Omental fat pad (tissue), 4 donors: Measurements from ENCODE around the gene MANEAL. TPM values are rescaled to one million over a fixed set of nuclear protein-coding genes. Genes with fewer than 3 reads are reported as not detected.

ENCODE experiments used
- ATAC-seq: fragments of 150-250 bp; one replicate; pipeline ENCODE4 v1.9.1; 2016; ENCODE audit warnings: mild to moderate bottlenecking, moderate library complexity; ENCODE audit not compliant: low FRiP score
- DNase-seq: peaks from one replicate; pipeline ENCODE4 v3.0.0-alpha.2; 2019; ENCODE audit warnings: low spot score
- total RNA-seq, 4 donors: library from RNA; depleted of rRNA; stranded (reverse); fragments of >200 nt; gene quantifications; one replicate each; pipeline ENCODE4 v1.1.0, GENCODE V29; 2016
- TF ChIP-seq, protein P1 (sequence below), 3 donors: fragments of 450-650 bp; IDR thresholded peaks; one replicate each; pipeline ENCODE4 v1.5.1; 2016 to 2017; ENCODE audit warnings: antibody characterized with exemption in 3 of 3, mild to moderate bottlenecking in 3 of 3, moderate library complexity in 2 of 3

MANEAL gene
- total RNA-seq, 4 donors from 2014 or later, result 0.79 to 1.4 (median 1.1) TPM

DNA sequence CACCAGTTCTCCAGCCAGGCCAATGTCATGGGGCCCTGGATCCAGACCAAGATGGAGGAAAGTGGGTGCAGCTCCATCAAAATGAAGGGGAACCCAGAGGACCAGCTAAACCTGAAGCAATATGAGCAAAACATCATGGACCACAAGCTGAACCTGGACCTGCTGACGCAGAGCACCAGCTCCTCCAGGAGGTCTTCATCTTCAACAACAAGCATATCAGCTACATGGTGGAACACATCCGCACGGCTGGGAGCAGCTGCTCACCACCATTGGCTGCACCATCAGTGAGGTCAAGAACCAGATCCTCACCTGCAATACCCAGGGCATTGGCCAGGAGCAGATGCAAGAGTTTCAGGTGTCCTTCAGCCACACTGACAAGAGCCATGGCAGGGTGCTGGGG is 15.0 kb upstream of the MANEAL start:
- ATAC-seq, result no peak
- no peak for DNase-seq
- TF ChIP-seq, protein P1, sequence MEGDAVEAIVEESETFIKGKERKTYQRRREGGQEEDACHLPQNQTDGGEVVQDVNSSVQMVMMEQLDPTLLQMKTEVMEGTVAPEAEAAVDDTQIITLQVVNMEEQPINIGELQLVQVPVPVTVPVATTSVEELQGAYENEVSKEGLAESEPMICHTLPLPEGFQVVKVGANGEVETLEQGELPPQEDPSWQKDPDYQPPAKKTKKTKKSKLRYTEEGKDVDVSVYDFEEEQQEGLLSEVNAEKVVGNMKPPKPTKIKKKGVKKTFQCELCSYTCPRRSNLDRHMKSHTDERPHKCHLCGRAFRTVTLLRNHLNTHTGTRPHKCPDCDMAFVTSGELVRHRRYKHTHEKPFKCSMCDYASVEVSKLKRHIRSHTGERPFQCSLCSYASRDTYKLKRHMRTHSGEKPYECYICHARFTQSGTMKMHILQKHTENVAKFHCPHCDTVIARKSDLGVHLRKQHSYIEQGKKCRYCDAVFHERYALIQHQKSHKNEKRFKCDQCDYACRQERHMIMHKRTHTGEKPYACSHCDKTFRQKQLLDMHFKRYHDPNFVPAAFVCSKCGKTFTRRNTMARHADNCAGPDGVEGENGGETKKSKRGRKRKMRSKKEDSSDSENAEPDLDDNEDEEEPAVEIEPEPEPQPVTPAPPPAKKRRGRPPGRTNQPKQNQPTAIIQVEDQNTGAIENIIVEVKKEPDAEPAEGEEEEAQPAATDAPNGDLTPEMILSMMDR (IDR thresholded peaks at IDR 0.05), result no peak

DNA sequence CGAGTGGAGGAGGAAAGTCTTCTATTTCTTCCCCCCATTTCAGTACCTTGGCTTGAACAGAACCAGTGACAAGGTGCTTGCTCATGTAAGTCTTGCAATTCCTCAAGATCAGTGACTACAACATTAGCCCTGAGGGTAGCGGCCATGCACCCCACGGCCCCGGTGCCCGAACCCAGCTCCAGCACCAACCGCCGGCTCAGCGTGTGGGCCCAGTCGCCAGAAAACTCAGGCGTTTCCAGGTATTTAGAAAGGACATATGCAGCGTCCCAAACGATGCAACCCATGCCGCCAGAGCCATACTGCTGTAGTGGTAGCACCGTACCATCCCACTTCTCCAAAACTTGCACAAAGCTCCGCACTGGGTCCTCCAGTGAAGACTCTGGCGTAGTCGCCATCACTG is 11.2 kb upstream of the MANEAL start:
- no peak for ATAC-seq
- TF ChIP-seq, protein P1 (IDR thresholded peaks at IDR 0.05), result no peak
- DNase-seq, result no peak

DNA sequence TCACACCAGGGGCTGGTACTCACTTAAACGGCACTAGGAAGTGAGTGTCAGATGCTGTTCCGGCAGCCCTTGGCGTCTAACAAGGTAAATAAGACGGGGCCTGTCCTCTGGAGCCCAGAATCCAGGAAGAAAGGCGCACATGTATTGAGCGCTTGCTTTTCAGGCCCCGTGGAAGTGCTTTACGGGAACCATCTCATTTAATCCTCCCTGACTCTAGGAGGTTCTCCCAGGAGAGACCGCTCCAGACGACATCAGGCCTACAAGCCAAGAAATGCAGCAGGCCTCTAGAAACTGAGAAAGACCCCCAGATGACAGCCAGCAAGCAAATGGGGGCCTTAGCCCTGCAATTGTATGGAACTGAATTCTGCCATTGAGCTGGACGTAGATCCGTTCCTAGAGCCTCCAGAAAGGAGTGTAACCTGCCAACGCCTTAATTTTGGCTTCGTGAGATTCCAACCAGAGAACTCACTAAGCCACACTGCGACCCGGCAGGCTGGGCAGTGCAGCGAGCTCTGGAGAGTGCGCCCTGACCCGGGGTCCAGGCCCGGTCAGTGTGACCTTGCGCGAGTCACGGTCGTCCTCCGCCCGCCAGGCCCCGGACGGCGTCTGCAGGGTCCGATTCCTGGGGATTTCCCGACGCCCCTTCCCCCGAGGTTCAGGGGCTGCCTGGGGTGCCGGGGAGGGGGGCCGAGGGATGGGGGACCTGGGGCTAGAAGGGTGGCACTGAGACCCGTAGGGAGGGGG is 532 bp upstream of the MANEAL start:
- ATAC-seq (no peak), DNase-seq (no peak)
- TF ChIP-seq, protein P1 (IDR thresholded peaks at IDR 0.05), result no peak

DNA sequence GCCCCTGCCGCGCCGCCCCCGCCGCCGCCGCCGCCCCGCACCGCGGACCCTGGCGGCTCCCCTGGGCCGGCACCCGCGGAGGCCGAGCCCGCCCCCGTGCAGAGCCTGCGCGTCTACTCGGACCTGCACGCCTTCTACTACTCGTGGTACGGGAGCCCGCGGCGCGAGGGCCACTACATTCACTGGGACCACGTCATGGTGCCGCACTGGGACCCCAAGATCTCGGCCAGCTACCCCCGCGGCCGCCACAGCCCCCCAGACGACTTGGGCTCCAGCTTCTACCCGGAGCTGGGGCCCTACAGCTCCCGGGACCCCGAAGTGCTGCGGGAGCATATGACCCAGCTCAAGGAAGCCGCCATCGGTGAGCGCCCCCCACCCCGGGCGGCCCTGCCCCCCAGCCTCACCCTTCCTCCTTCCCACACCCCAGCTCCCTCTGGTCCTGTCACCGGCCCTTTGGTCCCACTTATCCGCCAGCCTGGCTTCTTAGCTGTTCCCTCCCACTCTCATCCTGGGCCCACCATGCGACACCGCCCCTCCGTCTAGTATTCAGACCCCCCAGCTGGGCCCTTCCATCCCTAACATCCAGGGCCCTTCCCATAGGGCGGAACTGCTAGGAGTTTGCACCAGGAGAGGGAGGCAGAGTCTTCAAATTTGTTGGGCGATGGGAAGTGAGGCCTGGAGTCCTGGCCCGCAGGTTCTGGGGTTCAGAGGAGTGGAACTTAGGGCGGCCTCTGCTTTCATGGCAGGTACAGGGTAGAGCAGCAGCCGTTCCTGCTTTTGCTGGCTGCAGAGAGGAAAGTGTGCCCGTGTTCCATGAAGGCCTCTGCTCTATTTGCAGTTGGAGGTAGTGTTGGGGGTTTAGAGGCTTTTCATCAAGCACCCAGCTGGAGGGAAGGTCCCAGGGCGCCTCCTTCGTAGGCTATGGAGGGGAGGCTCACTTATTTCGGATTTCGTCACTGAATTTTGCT is 1.0 kb downstream of the MANEAL start:
- ATAC-seq, result peak; percentile 17

DNA sequence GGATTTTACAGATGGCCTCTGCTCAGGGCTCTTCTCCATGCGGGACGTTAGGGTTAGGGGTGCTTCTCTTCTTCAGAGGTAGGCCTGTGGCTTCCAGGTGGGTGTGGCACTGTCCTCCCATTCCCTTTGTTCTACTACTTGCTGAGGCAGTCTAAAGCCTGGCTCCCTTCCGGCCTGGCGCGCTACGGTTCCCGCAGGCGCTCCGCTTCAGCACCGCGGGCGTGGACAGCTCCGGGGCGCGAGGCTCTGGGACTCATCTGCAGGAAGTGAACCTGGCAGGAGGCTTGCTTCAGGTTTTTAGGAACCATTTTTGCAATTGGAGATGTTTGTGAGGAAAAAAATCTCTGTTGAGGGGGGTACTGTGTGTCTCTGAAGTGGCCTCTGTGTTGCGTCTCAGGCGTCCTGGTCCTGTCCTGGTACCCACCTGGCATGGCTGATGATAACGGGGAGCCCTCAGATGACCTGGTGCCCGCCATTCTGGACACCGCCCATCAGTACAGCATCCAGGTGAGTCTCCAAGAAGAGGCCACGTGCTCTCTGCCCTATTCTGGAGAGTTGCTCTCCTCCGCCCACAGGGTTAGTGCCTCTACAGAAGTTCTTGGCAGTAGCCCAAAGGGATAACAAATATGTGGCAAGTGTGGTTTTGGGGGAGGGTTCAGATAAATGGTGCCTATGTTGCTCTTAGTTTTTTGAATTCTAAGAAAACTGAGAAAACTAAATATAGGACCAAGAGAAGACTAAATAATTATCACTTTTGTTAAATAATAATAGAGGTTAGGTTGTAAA is 1.9 kb downstream of the MANEAL start:
- TF ChIP-seq, protein P1 (IDR thresholded peaks at IDR 0.05), result no peak
- DNase-seq (no peak), ATAC-seq (no peak)

More for the DNA sequence above, 1.0 kb downstream of the MANEAL start:
- TF ChIP-seq, protein P1 (IDR thresholded peaks at IDR 0.05), result no peak
- DNase-seq, result no peak

DNA sequence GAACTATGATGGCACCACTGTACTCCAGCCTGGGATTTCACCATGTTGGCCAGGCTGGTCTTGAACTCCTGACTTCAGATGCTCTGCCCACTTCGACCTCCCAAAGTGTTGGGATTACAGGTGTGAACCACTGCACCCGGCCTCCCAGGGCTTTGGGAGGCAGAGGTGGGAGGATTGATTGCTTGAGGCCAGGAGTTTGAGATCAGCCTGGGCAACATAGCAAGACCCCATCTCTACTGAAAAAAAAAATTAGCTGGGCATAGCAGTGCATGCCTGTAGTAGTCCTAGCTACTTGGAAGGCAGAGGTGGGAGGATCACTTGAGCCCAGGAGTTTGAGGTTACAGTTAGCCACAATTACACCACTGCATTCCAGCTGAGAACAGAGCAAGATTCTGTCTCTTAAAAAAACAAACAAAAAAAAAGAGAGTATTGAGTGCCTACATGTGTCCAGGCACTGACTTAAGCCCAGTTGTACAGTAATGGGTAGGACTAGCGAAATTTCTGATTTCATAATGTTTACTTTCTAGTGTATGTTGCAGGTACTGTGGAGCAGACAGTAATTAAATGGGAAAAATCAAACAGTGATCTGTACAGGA is 4.2 kb downstream of the MANEAL start:
- TF ChIP-seq, protein P1 (IDR thresholded peaks at IDR 0.05), result no peak
- ATAC-seq (no peak), DNase-seq (no peak)
